ENCODE measurements around the gene KCTD5.
"Not testable (repeated sequence)": the region's sequence is repeated elsewhere in the genome, so short reads cannot be mapped to it uniquely, and the experiment has no call there.

The KCTD5 gene

GRCh38 chr16:2682209-2683021 is at the start of gene KCTD5:
KCTD5 (plus strand) TSS chr16:2682523; CDS start chr16:2682549, 26 bp downstream.
- DNase-seq, result peak; percentile 82

GRCh38 chr16:2639071-2639721 is 43.1 kb upstream of the KCTD5 start:
- DNase-seq, result not testable (repeated sequence)

GRCh38 chr16:2639722-2640072 is 42.6 kb upstream of the KCTD5 start:
- not testable (repeated sequence) for DNase-seq

- DNase-seq, result not testable (repeated sequence)
These were observed 39.8 kb upstream of the KCTD5 start for GRCh38 chr16:2642561-2642960.

- DNase-seq, result not testable (repeated sequence)
These were observed 37.4 kb upstream of the KCTD5 start for GRCh38 chr16:2644754-2645453.

GRCh38 chr16:2651268-2651871 is 31.0 kb upstream of the KCTD5 start:
- not testable (repeated sequence) for DNase-seq

GRCh38 chr16:2653915-2654314 is 28.4 kb upstream of the KCTD5 start:
- not testable (repeated sequence) for DNase-seq

- DNase-seq, result not testable (repeated sequence)
These were observed 27.4 kb upstream of the KCTD5 start for GRCh38 chr16:2654949-2655348.

- no peak for DNase-seq
These were observed 25.3 kb upstream of the KCTD5 start for GRCh38 chr16:2656985-2657384.

GRCh38 chr16:2657803-2658202 is 24.5 kb upstream of the KCTD5 start:
- not testable (repeated sequence) for DNase-seq

- not testable (repeated sequence) for DNase-seq
These were observed 22.8 kb upstream of the KCTD5 start for GRCh38 chr16:2659560-2659959.

- not testable (repeated sequence) for DNase-seq
These were observed 22.2 kb upstream of the KCTD5 start for GRCh38 chr16:2660014-2660662.

- DNase-seq, result not testable (repeated sequence)
These were observed 21.5 kb upstream of the KCTD5 start for GRCh38 chr16:2660755-2661373.

- DNase-seq, result no peak
These were observed 18.5 kb upstream of the KCTD5 start for GRCh38 chr16:2663553-2664546.

- no peak for DNase-seq
These were observed 17.7 kb upstream of the KCTD5 start for GRCh38 chr16:2664574-2664982.

GRCh38 chr16:2666671-2667070 is 15.7 kb upstream of the KCTD5 start:
- DNase-seq, result not testable (repeated sequence)

- not testable (repeated sequence) for DNase-seq
These were observed 12.7 kb upstream of the KCTD5 start for GRCh38 chr16:2669587-2669986.

GRCh38 chr16:2670017-2670416 is 12.3 kb upstream of the KCTD5 start:
- peak; percentile 2 for DNase-seq

GRCh38 chr16:2671193-2671592 is 11.1 kb upstream of the KCTD5 start:
- not testable (repeated sequence) for DNase-seq

GRCh38 chr16:2671741-2672140 is 10.6 kb upstream of the KCTD5 start:
- DNase-seq, result no peak

All from NCI-H1694 (cell line).